ENCODE measurements around the gene ST6GALNAC4.

ST6GALNAC4 gene

DNA sequence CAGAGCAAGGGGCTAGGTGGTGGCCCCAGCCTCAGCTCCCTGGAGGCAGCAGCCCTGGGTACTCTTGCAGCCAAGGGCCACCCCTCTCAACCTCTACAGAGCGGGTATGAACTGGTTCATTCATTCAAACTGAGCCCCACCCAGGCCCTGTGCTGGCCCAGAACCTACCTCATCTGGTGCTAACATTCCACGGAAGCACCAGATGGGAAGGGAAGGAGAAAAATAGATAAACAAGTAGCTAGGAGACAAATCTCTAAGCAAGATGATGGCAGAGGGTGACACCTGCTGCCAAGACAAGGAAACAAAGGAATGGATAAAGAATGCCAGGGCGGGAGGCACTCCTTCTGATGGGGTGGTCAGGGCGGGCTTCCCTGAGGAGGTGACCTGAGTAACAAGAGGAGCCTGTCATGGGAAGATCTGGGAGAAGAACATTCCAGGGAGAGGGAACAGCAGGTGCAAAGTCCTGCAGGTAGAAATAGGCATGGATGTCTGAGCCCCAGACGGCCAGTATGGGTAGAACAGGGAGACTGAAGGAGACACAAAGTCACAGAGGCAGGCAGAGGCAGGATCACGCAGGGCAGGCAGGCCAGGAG is 6.1 kb downstream of the ST6GALNAC4 start:
- DNase-seq = no peak

DNA sequence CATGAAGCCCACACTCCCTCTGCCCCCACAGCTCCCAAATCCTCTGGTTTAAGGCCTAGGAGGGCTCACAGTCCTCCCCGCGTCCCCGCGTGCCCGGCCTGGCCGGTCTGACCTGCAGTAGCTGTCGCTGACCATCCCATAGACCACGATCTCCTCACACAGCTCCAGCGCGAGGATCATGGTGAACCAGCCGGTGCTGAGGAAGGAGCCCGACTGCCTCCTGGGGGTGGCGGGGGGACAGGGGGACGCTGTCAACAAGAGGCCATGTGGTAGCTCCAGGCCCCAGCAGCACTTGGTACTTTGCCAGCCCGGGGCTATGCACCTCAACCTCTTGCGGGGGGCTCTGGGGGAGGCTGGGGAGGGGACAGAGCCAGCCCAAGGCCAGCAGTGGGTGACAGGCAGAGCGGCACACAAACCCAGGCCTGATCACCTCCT is 7.0 kb downstream of the ST6GALNAC4 start:
- no peak for DNase-seq

DNA sequence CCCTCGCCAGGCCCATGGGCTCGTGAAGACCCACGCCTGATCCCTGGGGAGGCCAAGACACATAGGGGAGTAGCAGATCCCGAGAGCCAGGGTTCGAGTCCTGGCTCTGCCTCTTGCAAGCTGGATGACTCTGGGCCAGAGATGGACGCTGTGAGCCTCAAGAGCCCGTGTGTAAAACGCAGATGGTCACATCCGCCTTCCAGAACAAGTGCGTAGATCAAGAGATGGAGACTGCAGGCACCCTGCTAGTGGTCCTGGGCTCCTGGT is 8.2 kb downstream of the ST6GALNAC4 start:
- DNase-seq = no peak

DNA sequence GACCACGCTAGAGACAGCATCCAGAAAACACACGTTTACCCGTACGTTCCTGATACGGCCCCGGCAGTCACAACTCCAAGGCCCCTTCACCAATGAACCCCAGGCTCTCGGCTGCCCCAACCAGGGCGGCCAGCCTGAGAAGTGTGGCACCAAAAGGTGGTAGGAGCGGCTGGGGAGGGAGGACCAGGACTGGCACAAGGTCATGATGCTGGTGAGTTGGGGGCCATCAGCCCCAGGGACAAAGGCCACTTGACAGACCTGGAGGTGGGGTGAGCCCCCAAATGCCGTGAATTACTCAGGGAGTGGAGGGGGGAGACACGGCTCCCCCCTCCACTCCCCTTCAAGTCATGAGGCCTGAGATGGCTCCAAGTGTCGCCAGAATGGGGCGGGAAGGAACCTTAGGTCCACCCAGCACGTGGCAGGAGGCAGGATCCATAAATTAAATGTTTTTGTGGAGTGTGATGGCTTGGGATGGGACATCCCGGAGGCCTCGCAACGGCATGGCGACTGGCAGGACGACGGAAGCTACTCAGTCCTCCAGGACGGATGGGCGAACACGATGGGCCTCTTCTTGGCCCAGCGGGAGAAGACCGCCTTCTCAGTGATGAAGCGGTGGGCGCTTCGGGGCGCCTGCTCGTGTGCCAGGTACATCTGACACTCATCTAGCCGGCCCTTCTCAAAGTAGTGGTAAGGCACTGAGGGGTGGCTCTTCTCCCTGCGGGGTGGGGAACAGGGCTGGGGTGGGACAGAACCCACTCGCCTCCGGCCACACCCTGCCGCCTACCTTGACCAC is 8.8 kb downstream of the ST6GALNAC4 start:
- DNase-seq = no peak

DNA sequence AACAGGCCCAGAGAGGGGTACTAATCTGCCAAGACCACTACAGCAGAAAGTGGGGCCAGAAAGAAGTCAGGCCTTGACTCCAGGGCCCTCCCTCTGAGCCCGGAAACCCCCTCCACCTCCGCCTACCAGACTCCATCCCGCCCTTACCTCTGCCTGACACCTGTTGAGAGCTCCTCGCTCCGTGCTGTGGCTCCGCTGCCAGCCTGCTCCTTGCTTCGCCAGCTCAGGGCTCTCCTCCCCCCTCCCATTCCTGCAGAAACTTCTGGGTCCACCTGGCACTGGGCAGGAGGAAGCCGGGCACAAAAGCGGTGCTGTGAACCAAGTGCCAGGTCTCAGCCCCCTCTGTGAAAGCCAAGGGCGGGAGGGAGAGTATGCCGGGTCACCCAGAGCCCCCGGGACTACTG is 11.1 kb downstream of the ST6GALNAC4 start:
- peak; percentile 52 to 68 for DNase-seq

DNA sequence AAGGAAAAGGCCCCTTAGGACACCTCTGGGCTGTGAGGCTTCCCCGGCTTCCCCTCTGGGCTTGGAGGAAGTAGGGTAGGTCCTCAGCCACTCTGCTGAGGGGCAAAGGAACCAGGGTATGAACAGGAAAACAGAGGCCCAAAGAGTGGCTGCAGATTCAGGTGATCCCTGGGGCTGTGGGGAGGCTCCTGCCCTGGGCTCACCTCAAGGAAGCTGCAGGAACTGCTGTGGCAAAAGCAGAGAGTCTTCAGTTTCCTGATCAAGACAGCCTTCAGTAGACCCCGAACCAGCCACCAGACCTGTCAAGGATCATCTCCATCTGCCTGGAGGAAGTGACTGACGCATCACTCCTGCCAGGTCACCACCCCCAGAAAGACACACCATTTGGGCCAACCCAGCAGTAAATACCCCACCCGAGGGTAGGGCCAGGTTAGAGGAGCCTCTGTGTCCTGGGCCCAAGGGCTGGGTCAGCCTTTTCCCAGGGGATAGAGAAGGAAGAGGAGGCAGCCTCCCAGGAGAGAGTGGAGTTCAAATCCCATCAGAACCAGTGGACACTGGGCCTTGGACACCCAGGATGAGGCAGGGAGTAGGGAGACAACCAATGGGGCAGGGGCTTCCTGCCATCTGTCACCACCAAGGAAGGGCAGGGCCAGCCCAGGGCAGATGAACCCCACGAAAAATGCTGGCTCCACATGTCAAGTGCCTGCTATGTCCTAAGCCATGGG is 11.7 kb downstream of the ST6GALNAC4 start:
- DNase-seq = peak; percentile 57 to 61

DNA sequence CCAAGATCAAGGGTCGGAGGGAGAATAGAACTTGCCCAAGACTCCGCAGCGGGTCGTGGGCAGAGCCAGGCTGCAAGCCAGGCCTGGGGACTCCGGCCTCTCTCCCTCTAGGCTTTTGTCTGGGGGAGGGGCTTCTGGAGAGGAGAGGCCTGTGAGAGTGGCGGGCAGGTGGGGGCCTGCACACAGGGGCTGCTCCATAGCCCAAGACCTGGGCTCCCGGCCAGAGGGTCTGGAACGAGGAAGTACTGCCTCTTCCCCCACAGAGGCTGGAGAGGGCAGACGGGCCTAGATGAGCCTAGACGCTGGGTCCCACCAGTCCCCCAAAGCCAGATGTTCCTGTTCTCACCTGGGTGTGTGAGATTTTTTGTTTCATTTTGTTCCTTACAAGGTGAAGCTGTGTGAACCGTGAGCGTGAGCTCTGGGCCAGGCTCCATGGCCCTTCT is 12.3 kb downstream of the ST6GALNAC4 start:
- peak; percentile 24 to 33 for DNase-seq

DNA sequence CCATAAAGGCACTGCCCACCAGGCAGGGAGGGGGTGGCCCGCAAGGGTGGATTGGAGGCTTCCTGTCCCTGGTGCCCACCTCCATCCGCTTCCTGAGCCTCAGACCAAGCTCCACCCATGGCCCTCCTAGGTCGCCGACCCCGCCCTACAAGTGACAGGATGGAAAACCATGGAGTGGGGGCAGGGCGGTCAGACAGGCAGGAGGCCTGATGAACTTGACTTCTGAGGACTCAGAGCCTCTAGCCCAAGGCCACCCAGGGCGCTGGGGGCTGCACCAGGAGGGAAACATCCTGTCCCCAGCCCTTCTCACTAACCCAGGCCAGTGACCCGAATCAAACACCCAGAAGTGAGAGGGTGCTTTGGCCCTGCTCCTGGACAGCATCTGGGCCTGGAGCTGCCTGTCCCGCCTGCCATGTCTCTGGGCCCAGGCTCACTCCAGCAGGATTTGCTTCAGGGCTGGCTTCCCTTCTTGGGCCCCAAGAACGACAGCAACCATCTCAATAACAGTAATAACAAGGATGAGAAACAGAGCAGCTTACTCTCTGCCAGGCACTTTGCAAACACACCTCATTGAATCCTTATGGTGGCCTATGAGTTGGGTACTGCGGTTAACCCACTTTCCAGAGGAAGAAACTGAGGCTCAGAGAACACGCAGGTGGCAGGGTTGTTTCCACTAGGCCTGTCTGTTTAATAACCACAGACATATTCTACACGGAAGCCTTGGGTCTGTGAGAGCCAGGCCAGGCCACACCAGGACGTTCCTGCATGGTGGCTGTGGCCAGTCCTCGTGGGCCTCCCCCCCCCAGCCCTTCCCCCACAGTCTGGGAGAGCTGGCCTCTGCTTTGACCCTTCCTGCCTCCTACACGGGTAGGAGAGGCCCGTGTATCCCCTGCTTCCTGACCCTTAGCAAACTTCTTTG is 13.0 kb downstream of the ST6GALNAC4 start:
- peak; percentile 80 to 91 for DNase-seq

DNA sequence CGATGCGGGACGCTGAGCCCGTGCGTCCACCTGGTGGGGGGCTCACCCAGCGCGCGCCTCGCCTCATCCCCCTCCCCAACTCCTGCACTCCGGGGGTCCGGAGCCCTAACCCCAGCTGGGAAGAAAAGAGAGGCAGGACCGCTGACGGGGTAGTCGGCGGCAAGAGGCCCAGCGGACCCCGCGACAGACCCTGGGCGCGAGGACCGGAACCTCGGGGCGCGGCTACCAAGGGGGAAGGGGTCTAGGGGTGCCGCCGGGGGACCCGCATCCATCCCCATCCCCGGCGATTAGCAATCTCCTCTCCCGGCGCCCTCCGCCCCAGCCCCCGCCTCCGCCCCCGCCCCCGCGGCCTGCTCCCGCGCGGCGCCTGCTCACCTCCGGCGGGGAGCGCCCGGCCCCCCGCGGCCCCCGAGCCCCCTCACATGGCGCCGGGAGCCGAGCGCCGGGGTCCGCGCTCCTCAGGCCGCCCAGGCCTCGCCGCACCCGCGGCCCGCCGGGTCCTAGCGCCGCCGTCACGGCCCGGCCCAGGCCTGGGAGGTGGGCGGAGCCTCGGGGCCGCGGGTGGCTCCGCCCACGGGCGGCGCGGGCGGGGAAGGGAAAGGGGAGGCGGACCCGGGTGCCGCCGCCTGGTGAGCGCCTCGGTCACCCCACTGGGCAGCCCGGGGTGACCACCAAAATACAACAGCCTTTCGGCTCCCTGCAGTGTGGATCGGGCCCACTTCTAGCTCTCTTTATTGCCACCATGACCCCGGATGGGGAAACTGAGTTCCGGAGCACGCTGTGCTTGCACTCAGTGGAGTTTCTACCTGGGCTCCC is 17.5 kb downstream of the ST6GALNAC4 start, which contains the start of gene ST6GALNAC6:
TSS of gene ST6GALNAC6 (minus strand) at position 476 of the 816 bp plus-strand sequence. CDS start 1,622 bp downstream, outside the sequence.
- DNase-seq = peak; percentile 76 to 83

DNA sequence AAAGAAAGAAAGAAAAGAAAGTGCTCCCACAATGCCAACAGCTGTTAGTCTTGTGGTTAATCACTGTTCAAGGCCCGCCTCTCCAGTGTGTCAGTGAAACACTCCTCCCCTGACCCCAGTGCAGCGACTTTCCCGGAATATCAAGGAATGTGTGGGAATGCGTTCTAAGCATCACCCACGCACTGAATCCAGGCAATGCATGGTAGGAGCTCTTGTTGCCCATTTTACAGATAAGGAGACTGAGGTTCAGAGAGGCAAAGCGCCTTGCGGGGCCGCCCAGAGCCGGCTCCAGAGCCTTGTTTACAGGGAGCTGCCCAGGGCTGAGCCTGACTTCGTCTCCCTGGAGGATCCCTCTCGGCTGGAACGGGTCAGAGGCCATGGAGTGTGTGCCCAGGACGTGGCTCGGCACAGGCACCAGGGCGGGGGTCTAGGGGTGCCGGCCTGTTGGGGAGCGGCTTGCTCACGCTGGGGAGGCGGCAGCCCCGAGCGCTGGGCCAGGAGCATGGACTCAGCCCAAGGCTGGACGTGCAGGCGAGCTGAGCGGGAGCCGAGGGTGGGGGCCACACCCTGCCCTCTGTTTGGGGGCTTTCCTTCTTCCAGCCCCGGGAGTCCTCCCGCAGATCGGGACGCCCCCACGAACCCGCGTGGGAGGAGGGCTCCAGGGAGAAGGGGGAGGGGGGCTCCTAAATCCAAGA is 18.3 kb downstream of the ST6GALNAC4 start:
- DNase-seq = no peak

DNA sequence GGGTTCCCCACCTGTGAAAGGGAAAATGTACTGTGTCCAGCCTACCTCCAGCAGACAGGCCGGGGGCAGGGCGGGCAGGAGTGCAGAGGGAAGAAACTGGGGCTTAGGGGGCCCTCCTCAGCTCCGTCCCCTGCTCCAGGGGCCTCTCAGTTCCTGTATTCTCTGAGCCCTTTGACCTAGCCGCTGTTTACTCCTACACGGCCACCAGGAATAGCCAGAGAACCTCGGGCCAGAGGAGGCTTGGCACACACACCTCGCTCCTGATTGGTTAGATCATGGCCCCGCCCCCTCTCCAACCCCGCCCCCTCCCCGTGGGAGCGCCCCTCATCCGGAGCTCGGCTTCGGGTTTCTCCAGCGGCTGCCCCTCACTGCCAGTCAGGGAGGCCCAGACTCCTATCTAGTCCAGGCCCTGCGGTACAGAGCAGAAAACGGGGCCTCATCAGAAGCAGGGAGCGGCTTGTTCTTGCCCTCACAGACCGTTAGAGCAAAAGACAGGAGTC is 19.6 kb downstream of the ST6GALNAC4 start:
- DNase-seq = peak in 1 of 2 donors; percentile 46

DNA sequence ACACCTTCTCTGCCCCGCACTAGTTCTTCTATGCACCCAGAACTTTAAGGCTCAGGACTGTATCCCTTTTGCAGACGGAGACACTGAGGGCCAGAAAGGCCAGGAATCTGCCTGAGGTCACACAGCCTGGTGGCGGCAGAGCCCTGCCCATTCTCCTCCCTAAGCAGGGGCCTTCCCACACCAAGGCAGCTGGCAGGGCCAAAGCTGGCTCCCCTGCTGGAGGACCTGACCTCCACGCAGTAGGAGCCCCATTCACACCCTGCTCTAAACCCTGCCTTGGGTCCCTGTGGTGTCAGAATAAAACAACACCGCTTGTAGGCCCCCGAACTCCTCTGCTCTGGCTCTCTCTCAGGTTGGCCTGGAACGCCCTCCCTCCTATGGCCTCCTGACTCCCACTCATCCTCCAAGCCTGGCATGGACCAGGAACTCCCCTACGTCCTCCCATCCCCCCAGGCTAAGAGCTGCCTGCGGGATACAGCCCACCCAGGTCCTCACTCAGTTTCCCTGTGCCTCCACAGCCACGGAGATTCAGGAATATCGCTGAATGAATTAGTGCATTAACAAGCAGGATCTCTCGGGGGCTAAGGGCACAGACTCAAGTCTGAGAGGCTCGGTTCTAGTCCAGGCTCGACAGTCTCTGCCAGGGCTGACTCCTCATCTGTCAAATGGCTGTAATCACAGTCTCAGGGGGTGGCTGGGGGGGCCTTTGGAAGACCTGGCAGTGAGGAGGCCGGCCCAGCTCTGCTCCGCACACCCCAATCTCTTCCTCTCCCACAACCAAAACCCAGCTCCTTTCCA is 20.2 kb downstream of the ST6GALNAC4 start:
- no peak for DNase-seq

DNA sequence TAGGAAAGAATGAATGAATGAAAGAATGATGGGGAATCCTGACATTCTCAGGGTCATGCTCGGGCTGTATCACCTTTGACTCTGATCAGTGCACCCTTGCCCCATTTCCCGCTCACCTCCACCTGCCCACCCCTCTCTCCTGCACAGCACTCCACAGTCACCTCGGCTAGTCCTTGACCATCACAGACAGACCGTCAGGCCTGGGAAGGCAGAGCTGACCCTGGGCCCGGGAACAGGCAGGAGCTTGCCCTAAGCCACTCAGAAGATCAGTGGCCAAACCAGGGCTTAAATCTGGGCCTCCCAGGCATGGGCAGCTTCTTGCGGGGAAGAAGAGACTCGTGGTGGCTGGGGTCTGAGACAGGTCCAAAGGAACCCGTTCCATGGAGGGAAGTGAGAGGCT is 21.0 kb downstream of the ST6GALNAC4 start:
- DNase-seq = no peak

DNA sequence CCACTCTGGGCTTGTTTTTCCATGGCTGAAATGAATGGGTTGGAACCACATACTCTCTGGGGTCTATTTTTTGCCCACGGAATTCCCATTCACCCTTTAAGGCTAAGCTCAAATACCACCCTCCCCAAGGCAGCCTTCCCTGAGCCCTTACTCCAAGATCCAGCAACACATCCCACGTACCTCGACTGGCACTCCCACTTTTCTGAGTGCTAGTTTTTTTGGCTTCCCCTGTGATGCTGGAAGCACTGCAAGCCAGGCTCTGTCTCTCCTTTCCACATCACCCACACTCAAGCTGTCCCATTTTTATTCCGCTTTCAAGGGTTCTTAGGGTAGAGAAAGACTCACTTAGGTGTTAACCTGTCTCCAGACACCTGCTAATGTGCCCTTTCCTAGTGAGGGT is 23.4 kb downstream of the ST6GALNAC4 start:
- DNase-seq = no peak

DNA sequence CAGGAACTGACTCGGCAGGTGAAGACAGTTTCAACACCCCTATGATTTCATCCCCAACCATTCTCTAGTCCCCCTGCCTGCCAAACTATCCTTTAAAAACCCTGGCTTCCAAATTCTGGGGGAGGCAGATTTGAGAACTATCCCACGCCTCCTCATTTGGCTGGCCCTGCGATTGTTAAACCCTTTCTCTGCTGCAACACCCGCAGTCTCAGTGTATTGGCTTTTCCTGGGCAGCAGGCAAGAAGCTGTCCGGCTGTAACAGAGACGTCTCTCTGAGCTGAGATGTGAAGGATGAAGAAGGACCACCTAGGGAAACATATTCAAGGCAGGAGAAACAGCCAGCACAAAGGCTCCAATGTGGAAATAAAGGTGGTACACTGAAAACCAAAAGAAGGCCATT is 24.0 kb downstream of the ST6GALNAC4 start:
- DNase-seq = no peak

DNA sequence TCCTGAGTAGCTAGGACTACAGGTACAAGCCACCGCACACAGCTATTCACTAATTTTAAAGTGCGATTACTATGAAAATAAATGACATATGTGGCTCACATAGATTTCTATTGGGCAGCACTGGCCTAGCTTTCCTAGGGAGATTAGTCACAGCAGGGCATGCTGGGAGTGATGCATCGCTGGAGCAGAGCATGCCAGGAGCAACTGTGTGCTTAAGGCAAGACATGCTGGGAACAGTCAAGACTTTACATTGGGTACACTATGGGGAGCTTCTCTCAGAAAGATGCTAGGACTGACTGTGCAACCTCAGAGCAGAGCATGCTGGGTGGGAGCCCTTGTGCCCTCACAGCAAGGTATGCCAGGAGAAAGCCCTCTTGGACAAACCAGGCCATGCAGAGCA is 26.8 kb downstream of the ST6GALNAC4 start:
- no peak for DNase-seq

DNA sequence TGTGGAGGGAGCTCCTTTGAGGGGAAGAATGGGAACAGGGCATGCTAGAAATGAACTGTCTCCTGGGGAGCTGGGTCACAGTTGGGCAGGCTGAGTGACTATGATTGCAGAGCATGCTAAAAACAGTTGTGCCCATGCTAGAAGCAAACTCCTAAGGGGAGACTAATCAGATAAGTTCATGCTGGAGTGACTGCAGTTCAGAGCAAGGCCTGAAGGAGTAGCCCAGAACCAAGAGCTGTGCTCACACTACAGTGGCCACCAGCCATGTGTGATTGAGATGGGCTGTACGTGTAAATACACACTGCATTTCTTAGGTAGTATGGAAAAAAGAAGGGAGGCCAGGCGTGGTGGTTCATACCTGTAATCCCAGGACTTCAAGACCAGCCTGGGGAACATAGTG is 29.0 kb downstream of the ST6GALNAC4 start:
- DNase-seq = no peak

DNA sequence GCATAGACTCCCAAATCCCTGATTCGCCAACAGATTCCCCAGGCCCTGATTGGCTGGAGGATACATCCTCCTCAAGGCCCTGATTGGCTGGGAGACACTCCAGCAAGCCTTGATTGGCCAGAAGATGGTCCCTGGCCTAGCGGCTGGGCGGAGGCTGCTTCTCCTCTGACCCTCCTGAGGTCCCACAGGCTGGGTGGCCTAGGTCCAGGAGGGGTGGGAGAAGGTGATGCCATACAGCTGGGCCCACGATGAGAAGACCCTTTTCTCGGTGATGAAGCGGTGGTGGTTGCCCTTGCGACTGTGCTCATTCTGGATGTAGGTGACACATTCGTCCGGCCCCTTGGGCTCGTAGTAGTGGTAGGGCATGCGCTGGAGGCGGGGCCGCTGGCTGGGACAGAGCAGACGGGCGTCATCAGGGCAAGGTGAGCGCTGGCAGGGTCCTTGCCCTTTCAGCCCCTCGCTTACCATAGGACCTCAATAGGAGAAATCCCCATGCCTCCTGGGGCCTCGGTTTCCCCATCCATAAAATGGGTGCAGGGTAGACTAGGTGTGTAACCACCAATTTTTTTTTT is 30.4 kb downstream of the ST6GALNAC4 start:
- no peak for DNase-seq

DNA sequence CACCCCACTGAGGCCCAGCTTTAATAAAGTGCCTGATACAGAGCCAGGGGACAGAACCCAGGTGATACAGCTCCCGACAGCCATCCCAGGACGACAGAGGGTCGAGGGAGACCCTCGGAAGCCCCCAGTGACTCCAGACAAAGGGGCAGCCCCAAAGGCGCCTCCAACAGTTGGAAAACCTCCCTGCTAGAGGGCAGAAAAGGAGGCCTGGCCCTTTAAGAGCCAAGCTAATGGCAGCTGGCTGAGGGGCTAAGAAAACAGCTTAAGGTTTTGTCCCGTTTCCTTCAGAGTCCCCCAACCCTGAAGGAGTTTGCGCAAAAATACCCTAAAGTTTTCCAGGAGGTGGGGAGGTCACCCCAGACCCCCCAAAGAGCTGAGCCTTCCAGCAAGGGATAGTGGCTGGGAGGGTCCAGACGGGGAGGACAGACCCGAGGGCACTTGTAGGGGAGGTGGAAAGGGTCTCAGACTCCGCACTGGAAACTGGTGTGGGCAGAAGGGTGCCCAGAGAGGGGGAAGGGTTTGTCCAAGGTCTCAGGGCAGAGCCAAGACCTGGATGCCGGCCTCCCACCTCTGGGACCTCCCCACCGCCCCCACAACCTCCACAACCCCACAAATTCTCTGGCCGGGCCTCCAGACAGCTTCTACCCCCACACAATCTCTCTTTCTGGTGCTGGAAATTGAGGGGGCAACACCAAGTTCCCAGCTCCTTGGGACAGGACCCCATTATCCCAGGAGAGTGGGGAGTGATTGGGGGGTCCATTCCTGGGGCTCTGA is 31.1 kb downstream of the ST6GALNAC4 start:
- DNase-seq = no peak

Data from stimulated activated CD4-positive, alpha-beta T cell treated with anti-CD3 and anti-CD28 coated beads, Interleukin-2, amount 100 ng/mL, for 24 hours (primary cell).